HepG2 (cell line): ENCODE measurements around the gene HES2. TPM values are rescaled to one million over a fixed set of nuclear protein-coding genes. Genes with fewer than 3 reads are reported as not detected.

Experiments used
- ARID2 ChIP-seq: sonication (generic); formaldehyde crosslinking; IDR thresholded peaks from 2 replicates; pipeline ENCODE4 v1.8.1; 2022; ENCODE audit warnings: mild to moderate bottlenecking, missing genetic modification reagents, borderline replicate concordance
- ATAD3A ChIP-seq: sonication (generic); formaldehyde crosslinking; IDR thresholded peaks from 2 replicates; pipeline ENCODE4 v1.4.0; 2020; ENCODE audit warnings: missing genetic modification reagents
- CBX5 ChIP-seq: sonication (generic); formaldehyde crosslinking; IDR thresholded peaks from 2 replicates; pipeline ENCODE4 v1.4.0; 2020; ENCODE audit warnings: missing genetic modification reagents, borderline replicate concordance
- CREB1 ChIP-seq, 2 experiments: fragments of 450-650 bp in 1 of 2; IDR thresholded peaks; 2 replicates each; pipeline ENCODE4 v1.6.1; 2016 to 2017; ENCODE audit warnings: control low read depth in 1 of 2, mild to moderate bottlenecking in 1 of 2, missing compliant biosample characterization in 1 of 2, missing genetic modification characterization in 1 of 2
- GLI4 ChIP-seq: sonication (generic); formaldehyde crosslinking; IDR thresholded peaks from 2 replicates; pipeline ENCODE4 v1.5.1; 2020; ENCODE audit warnings: missing genetic modification reagents, mild to moderate bottlenecking, moderate library complexity, borderline replicate concordance
- HOXA5 ChIP-seq: sonication (generic); formaldehyde crosslinking; IDR thresholded peaks from 2 replicates; pipeline ENCODE4 v1.4.0; 2020; ENCODE audit warnings: missing genetic modification reagents
- MBNL3 ChIP-seq: fragments of 250-450 bp; sonication (Bioruptor Pico); conservative IDR thresholded peaks from 2 replicates; pipeline ENCODE4 v1.8.0; 2022; ENCODE audit warnings: mild to moderate bottlenecking, inconsistent platforms
- MYNN ChIP-seq: sonication (generic); formaldehyde crosslinking; IDR thresholded peaks from 2 replicates; pipeline ENCODE4 v1.4.0; 2020; ENCODE audit warnings: mild to moderate bottlenecking, low read depth, missing genetic modification reagents
- RELA ChIP-seq: sonication (generic); formaldehyde crosslinking; IDR thresholded peaks from 2 replicates; pipeline ENCODE4 v1.4.0; 2020; ENCODE audit warnings: missing genetic modification reagents
- THAP11 ChIP-seq: IDR thresholded peaks from 2 replicates; pipeline ENCODE4 v1.6.1; 2016; ENCODE audit warnings: missing biosample characterization, missing genetic modification reagents
- ZFP82 ChIP-seq: sonication (generic); formaldehyde crosslinking; IDR thresholded peaks from 2 replicates; pipeline ENCODE4 v1.5.1; 2020; ENCODE audit warnings: mild to moderate bottlenecking, missing genetic modification reagents, borderline replicate concordance
- ZKSCAN8 ChIP-seq: IDR thresholded peaks from 2 replicates; pipeline ENCODE4 v1.6.1; 2016; ENCODE audit warnings: borderline replicate concordance, missing genetic modification reagents, missing compliant biosample characterization
- ZNF282 ChIP-seq: fragments of 450-650 bp; IDR thresholded peaks from 2 replicates; pipeline ENCODE4 v1.6.1; 2018; ENCODE audit not compliant: partially characterized antibody
- ZNF367 ChIP-seq: sonication (generic); formaldehyde crosslinking; IDR thresholded peaks from 2 replicates; pipeline ENCODE4 v1.4.0; 2020; ENCODE audit warnings: missing genetic modification reagents, borderline replicate concordance
- ZNF703 ChIP-seq: sonication (generic); formaldehyde crosslinking; IDR thresholded peaks from 2 replicates; pipeline ENCODE4 v1.5.1; 2020; ENCODE audit warnings: missing genetic modification reagents, mild to moderate bottlenecking, moderate library complexity, borderline replicate concordance
- ZNF883 ChIP-seq: sonication (generic); formaldehyde crosslinking; IDR thresholded peaks from 2 replicates; pipeline ENCODE4 v1.5.1; 2020; ENCODE audit warnings: mild to moderate bottlenecking, missing genetic modification reagents; ENCODE audit errors: not compliant biosample characterization
- ZSCAN31 ChIP-seq: sonication (generic); formaldehyde crosslinking; IDR thresholded peaks from 2 replicates; pipeline ENCODE4 v1.5.0; 2020; ENCODE audit warnings: low read depth, mild to moderate bottlenecking, missing genetic modification reagents
- polyA plus RNA-seq, 8 experiments: library from polyadenylated mRNA; depleted of rRNA in 3 of 8; stranded (reverse) in 7 of 8; unstranded in 1 of 8; fragments of >200 nt; fragmentation: Illumina TruSeq in 4 of 8; extraction: Trizol in 4 of 8; gene quantifications; 2 replicates each; pipeline versions ENCODE4 v1.2.1 to v1.2.3, GENCODE V29; 2011 to 2016; ENCODE audit warnings: low read depth in 4 of 8, missing spikeins in 1 of 8, mixed read lengths in 1 of 8; ENCODE audit not compliant: insufficient read depth in 1 of 8
- total RNA-seq, 5 experiments: library from RNA; depleted of rRNA; stranded (reverse); fragments of >200 nt; fragmentation: Illumina TruSeq; extraction: Trizol; gene quantifications; 2 replicates each; pipeline ENCODE4 v1.2.3, GENCODE V29; 2016; ENCODE audit warnings: low read depth in 1 of 5
- TF ChIP-seq, protein P1 (sequence below): sonication (generic); formaldehyde crosslinking; IDR thresholded peaks from 2 replicates; pipeline ENCODE4 v1.4.0; 2020; ENCODE audit warnings: mild to moderate bottlenecking, missing genetic modification reagents, borderline replicate concordance
- TF ChIP-seq, protein P2 (sequence below): sonication (generic); formaldehyde crosslinking; IDR thresholded peaks from 2 replicates; pipeline ENCODE4 v1.8.1; 2022; ENCODE audit warnings: mild to moderate bottlenecking, missing genetic modification reagents
- TF ChIP-seq, protein P3 (sequence below): sonication (generic); formaldehyde crosslinking; IDR thresholded peaks from 2 replicates; pipeline ENCODE4 v1.5.1; 2020; ENCODE audit warnings: missing genetic modification reagents, mild to moderate bottlenecking, borderline replicate concordance
- TF ChIP-seq, protein P4 (sequence below), 2 experiments: sonication (generic) in 1 of 2; formaldehyde crosslinking in 1 of 2; IDR thresholded peaks; 2 replicates each; pipeline versions ENCODE4 v1.4.0 to v1.6.1; 2018 to 2020; ENCODE audit warnings: missing genetic modification reagents in 2 of 2, borderline replicate concordance in 1 of 2, low read depth in 1 of 2, mild to moderate bottlenecking in 1 of 2, missing biosample characterization in 1 of 2
- TF ChIP-seq, protein P5 (sequence below): sonication (generic); formaldehyde crosslinking; IDR thresholded peaks from 2 replicates; pipeline ENCODE4 v1.5.0; 2020; ENCODE audit warnings: missing genetic modification reagents

Gene HES2
- total and polyA plus RNA-seq, 2 of the 13 experiments (the other 11 are each of a cell fraction or from before 2014, with no cell fraction given), result 0.11 to 0.17 TPM

DNA sequence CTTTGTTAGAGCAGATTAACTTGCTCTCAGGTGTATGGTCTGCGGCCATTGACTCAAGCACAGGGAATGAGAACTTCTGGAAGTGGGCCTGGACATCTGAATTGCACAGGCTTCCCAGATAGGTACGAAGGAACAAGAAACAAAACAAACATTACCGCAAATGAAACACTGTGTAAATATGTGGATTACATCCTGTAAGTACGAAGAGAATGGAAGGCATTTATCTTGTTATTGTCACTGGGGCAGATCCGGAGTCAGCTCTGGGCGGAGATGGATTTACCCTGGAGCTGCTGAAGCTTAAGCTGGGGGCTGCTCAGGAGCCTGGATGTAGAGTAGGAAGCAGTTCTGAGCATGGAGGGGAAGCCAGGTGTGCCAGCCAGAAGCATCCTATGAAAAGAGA is 6.8 kb downstream of the HES2 start (continued):
- TF ChIP-seq ZNF883 (CRISPR knock-in tag) (no peak), CBX5 (CRISPR knock-in tag) (no peak), ZKSCAN8 (CRISPR knock-in tag) (no peak), MYNN (CRISPR knock-in tag) (no peak), ATAD3A (no peak), MBNL3 (CRISPR knock-in tag) (no peak), ZNF367 (CRISPR knock-in tag) (no peak), GLI4 (CRISPR knock-in tag) (no peak), HOXA5 (CRISPR knock-in tag) (no peak), ZNF282 (no peak), CREB1 (IDR thresholded peaks at IDR 0.05) (no peak), CREB1 (CRISPR knock-in tag; IDR thresholded peaks at IDR 0.05) (peak; percentile 55; the same call in 1 of the 2 replicates), ARID2 (CRISPR knock-in tag) (no peak), ZNF703 (no peak), ZSCAN31 (no peak), RELA (CRISPR knock-in tag) (no peak), ZFP82 (CRISPR knock-in tag) (no peak), THAP11 (CRISPR knock-in tag) (no peak)
- TF ChIP-seq, protein P1, sequence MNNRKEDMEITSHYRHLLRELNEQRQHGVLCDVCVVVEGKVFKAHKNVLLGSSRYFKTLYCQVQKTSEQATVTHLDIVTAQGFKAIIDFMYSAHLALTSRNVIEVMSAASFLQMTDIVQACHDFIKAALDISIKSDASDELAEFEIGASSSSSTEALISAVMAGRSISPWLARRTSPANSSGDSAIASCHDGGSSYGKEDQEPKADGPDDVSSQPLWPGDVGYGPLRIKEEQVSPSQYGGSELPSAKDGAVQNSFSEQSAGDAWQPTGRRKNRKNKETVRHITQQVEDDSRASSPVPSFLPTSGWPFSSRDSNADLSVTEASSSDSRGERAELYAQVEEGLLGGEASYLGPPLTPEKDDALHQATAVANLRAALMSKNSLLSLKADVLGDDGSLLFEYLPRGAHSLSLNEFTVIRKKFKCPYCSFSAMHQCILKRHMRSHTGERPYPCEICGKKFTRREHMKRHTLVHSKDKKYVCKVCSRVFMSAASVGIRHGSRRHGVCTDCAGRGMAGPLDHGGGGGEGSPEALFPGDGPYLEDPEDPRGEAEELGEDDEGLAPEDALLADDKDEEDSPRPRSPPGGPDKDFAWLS (CRISPR knock-in tag), result no peak
- TF ChIP-seq, protein P2, sequence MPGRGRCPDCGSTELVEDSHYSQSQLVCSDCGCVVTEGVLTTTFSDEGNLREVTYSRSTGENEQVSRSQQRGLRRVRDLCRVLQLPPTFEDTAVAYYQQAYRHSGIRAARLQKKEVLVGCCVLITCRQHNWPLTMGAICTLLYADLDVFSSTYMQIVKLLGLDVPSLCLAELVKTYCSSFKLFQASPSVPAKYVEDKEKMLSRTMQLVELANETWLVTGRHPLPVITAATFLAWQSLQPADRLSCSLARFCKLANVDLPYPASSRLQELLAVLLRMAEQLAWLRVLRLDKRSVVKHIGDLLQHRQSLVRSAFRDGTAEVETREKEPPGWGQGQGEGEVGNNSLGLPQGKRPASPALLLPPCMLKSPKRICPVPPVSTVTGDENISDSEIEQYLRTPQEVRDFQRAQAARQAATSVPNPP (CRISPR knock-in tag), result no peak
- TF ChIP-seq, protein P3, sequence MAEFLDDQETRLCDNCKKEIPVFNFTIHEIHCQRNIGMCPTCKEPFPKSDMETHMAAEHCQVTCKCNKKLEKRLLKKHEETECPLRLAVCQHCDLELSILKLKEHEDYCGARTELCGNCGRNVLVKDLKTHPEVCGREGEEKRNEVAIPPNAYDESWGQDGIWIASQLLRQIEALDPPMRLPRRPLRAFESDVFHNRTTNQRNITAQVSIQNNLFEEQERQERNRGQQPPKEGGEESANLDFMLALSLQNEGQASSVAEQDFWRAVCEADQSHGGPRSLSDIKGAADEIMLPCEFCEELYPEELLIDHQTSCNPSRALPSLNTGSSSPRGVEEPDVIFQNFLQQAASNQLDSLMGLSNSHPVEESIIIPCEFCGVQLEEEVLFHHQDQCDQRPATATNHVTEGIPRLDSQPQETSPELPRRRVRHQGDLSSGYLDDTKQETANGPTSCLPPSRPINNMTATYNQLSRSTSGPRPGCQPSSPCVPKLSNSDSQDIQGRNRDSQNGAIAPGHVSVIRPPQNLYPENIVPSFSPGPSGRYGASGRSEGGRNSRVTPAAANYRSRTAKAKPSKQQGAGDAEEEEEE (CRISPR knock-in tag), result no peak
- TF ChIP-seq, protein P4, sequence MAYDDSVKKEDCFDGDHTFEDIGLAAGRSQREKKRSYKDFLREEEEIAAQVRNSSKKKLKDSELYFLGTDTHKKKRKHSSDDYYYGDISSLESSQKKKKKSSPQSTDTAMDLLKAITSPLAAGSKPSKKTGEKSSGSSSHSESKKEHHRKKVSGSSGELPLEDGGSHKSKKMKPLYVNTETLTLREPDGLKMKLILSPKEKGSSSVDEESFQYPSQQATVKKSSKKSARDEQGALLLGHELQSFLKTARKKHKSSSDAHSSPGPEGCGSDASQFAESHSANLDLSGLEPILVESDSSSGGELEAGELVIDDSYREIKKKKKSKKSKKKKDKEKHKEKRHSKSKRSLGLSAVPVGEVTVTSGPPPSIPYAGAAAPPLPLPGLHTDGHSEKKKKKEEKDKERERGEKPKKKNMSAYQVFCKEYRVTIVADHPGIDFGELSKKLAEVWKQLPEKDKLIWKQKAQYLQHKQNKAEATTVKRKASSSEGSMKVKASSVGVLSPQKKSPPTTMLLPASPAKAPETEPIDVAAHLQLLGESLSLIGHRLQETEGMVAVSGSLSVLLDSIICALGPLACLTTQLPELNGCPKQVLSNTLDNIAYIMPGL (CRISPR knock-in tag; IDR thresholded peaks at IDR 0.05; ENCODE audit: borderline replicate concordance in 1 of 2, low read depth in 1 of 2), result no peak
- TF ChIP-seq, protein P5, sequence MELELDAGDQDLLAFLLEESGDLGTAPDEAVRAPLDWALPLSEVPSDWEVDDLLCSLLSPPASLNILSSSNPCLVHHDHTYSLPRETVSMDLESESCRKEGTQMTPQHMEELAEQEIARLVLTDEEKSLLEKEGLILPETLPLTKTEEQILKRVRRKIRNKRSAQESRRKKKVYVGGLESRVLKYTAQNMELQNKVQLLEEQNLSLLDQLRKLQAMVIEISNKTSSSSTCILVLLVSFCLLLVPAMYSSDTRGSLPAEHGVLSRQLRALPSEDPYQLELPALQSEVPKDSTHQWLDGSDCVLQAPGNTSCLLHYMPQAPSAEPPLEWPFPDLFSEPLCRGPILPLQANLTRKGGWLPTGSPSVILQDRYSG (CRISPR knock-in tag), result no peak
